Astrocyte (in vitro differentiated cells and primary cell): ENCODE results near the gene SORL1-AS1.

Experiments used
- DNase-seq: peaks from one replicate; pipeline ENCODE4 v3.0.0-alpha.2; 2010; ENCODE audit warnings: low read depth
- FAIRE-seq: peaks from 2 replicates; lab custom pipeline; 2011; peaks lifted over from hg19 to GRCh38; lab: Jason Lieb, UNC
- H2AFZ ChIP-seq: 2 replicates; pipeline ENCODE4 v1.6.0; 2012; ENCODE audit warnings: low read depth, low read length, inconsistent platforms
- H3K27ac ChIP-seq: 2 replicates; pipeline ENCODE4 v1.5.1; 2011; ENCODE audit warnings: low read depth, low read length, inconsistent platforms
- H3K27me3 ChIP-seq: 2 replicates; pipeline ENCODE4 v1.6.0; 2011; ENCODE audit warnings: low read length, inconsistent platforms; ENCODE audit not compliant: insufficient read depth
- H3K36me3 ChIP-seq: 2 replicates; pipeline ENCODE4 v1.5.1; 2011; ENCODE audit warnings: low read length, inconsistent platforms; ENCODE audit not compliant: insufficient read depth
- H3K4me1 ChIP-seq: 2 replicates; pipeline ENCODE4 v1.5.1; 2011; ENCODE audit warnings: low read length, inconsistent platforms; ENCODE audit not compliant: insufficient read depth
- H3K4me2 ChIP-seq: 2 replicates; pipeline ENCODE4 v1.6.0; 2012; ENCODE audit warnings: low read length, inconsistent platforms
- H3K4me3 ChIP-seq: 2 replicates; pipeline ENCODE4 v1.5.1; 2011; ENCODE audit warnings: low read depth, mild to moderate bottlenecking, low read length, inconsistent platforms; ENCODE audit not compliant: insufficient read depth
- H3K79me2 ChIP-seq: 2 replicates; pipeline ENCODE4 v1.6.0; 2012; ENCODE audit warnings: mild to moderate bottlenecking, low read length, inconsistent platforms; ENCODE audit not compliant: insufficient read depth
- H3K9ac ChIP-seq: 2 replicates; pipeline ENCODE4 v1.6.0; 2012; ENCODE audit warnings: mild to moderate bottlenecking, low read length, inconsistent platforms
- H3K9me3 ChIP-seq: 2 replicates; pipeline ENCODE4 v1.5.1; 2012; ENCODE audit warnings: low read depth, mild to moderate bottlenecking, low read length, inconsistent platforms; ENCODE audit not compliant: insufficient read depth
- H4K20me1 ChIP-seq: 2 replicates; pipeline ENCODE4 v1.6.0; 2012; ENCODE audit warnings: low read length, inconsistent platforms; ENCODE audit not compliant: insufficient read depth
- H3K27ac Mint-ChIP-seq: one replicate; pipeline ENCODE4 v1.8.0; 2021; ENCODE audit warnings: mild to moderate bottlenecking, mixed read lengths; ENCODE audit not compliant: unreplicated experiment
- H3K27me3 Mint-ChIP-seq: one replicate; pipeline ENCODE4 v1.8.0; 2021; ENCODE audit warnings: low read depth, mixed read lengths; ENCODE audit not compliant: unreplicated experiment
- H3K36me3 Mint-ChIP-seq: one replicate; pipeline ENCODE4 v1.8.0; 2021; ENCODE audit warnings: low read depth, mixed read lengths; ENCODE audit not compliant: unreplicated experiment
- H3K4me1 Mint-ChIP-seq: one replicate; pipeline ENCODE4 v1.8.0; 2021; ENCODE audit warnings: low read depth, mixed read lengths; ENCODE audit not compliant: unreplicated experiment
- H3K4me3 Mint-ChIP-seq: one replicate; pipeline ENCODE4 v1.8.0; 2021; ENCODE audit warnings: mild to moderate bottlenecking, moderate library complexity, mixed read lengths; ENCODE audit not compliant: unreplicated experiment
- H3K9me3 Mint-ChIP-seq: one replicate; pipeline ENCODE4 v1.8.0; 2021; ENCODE audit warnings: mild to moderate bottlenecking, mixed read lengths; ENCODE audit not compliant: unreplicated experiment
- EZH2 ChIP-seq: IDR thresholded peaks from 2 replicates; pipeline ENCODE4 v1.6.1; 2012; ENCODE audit warnings: mild to moderate bottlenecking, low read length, inconsistent platforms; ENCODE audit not compliant: insufficient read depth
- TF ChIP-seq, protein P1 (sequence below): IDR thresholded peaks from 2 replicates; pipeline ENCODE4 v1.5.1; 2011; ENCODE audit warnings: low read depth, mild to moderate bottlenecking, inconsistent platforms, low read length, moderate library complexity; ENCODE audit not compliant: insufficient read depth

SORL1-AS1 gene

DNA sequence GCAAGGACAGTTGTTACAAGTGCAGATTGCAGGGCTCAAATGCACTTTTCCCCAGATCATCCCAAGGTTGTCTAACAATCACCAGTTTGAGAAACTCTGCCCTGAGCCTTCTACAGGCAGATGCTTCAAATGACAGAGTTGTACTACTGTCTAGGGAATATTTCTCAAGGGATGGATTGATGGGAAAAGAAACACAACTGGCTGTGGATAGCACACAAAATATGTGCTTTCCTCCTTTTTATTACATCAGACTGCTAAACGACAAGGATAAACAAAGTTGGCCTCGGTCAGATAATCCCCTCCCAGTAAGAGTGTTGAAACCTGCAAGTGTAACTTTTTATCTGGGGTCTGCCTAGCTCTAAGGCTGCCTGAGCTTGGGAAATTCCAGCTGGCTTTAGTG lies 46.6 kb upstream of the SORL1-AS1 start:
- H3K4me3 ChIP-seq: no peak overlapping the region
- no peak overlapping the region for H2AFZ ChIP-seq
- H3K27me3 ChIP-seq: no peaks in the 10 kb centered on the region
- H3K4me3 Mint-ChIP-seq: no peak overlapping the region
- H3K27ac ChIP-seq: no peak overlapping the region
- TF ChIP-seq EZH2: no peak
- TF ChIP-seq, protein P1, sequence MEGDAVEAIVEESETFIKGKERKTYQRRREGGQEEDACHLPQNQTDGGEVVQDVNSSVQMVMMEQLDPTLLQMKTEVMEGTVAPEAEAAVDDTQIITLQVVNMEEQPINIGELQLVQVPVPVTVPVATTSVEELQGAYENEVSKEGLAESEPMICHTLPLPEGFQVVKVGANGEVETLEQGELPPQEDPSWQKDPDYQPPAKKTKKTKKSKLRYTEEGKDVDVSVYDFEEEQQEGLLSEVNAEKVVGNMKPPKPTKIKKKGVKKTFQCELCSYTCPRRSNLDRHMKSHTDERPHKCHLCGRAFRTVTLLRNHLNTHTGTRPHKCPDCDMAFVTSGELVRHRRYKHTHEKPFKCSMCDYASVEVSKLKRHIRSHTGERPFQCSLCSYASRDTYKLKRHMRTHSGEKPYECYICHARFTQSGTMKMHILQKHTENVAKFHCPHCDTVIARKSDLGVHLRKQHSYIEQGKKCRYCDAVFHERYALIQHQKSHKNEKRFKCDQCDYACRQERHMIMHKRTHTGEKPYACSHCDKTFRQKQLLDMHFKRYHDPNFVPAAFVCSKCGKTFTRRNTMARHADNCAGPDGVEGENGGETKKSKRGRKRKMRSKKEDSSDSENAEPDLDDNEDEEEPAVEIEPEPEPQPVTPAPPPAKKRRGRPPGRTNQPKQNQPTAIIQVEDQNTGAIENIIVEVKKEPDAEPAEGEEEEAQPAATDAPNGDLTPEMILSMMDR: no peak
- FAIRE-seq: no peak
- peaks cover 3% of the 10 kb centered on the region for H3K9me3 Mint-ChIP-seq
- no peak for DNase-seq
- no peaks in the 10 kb centered on the region for H3K4me1 Mint-ChIP-seq
- H4K20me1 ChIP-seq: no peaks in the 10 kb centered on the region
- peaks cover 4% of the 10 kb centered on the region for H3K36me3 Mint-ChIP-seq
- H3K27me3 Mint-ChIP-seq: no peaks in the 10 kb centered on the region
- H3K79me2 ChIP-seq: no peaks in the 10 kb centered on the region
- H3K9ac ChIP-seq: no peak overlapping the region
- H3K27ac Mint-ChIP-seq: no peak overlapping the region
- H3K4me1 ChIP-seq: no peaks in the 10 kb centered on the region
- no peaks in the 10 kb centered on the region for H3K9me3 ChIP-seq
- no peak overlapping the region for H3K4me2 ChIP-seq
- no peaks in the 10 kb centered on the region for H3K36me3 ChIP-seq

DNA sequence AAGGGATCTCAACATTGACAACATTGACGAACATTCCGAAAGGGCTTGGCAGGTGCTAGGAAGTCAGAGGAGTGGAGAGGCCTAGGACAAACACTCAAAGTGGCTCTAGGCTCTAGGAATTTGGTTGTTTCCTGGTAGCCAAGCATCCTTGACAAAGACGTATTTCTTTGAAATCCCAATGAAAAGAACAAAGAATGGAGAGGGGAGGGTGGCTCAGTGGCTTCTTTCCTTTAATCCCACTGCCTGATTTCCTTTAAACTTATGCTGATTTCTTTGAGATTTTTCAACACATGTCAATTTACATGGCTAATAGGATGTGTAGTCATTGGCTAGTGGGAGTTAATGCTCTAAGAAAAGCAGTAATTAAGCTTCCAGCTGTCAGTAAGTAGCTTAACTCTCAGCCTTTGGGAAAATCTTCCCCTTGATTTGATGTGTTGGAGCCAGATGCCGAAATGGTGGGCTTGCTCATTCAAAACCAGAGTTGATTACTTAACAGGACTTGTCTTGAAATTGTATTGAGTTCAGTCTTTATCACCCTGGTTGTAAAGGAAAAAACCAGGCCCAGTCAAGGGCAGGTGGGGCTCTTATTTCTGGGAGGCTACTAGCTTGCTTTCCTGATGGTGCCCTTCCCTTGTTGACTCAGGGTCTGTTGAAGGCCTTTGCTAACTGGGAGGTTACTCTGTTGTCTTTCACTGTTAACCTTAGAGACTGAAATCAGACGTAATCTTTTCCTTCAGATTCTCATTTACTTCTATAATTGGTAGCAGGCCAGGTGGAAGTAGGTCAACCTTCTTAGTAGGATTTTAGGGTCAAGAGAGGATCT lies 44.6 kb upstream of the SORL1-AS1 start:
- H3K9me3 Mint-ChIP-seq: no peaks in the 10 kb centered on the region
- Histone ChIP-seq H3K79me2 (no peaks in the 10 kb centered on the region), H2AFZ (no peak overlapping the region), H3K4me1 (no peaks in the 10 kb centered on the region), H3K4me3 (no peak overlapping the region), H3K4me2 (no peak overlapping the region), H3K27ac (no peak overlapping the region), H3K27me3 (no peaks in the 10 kb centered on the region), H3K9ac (no peak overlapping the region), H3K9me3 (no peaks in the 10 kb centered on the region), H3K36me3 (no peaks in the 10 kb centered on the region), H4K20me1 (no peaks in the 10 kb centered on the region)
- no peaks in the 10 kb centered on the region for H3K27me3 Mint-ChIP-seq
- no peaks in the 10 kb centered on the region for H3K4me1 Mint-ChIP-seq
- no peak for DNase-seq
- H3K4me3 Mint-ChIP-seq: no peak overlapping the region
- FAIRE-seq: no peak
- no peak overlapping the region for H3K27ac Mint-ChIP-seq
- no peak for TF ChIP-seq EZH2
- TF ChIP-seq, protein P1: no peak
- H3K36me3 Mint-ChIP-seq: peaks cover 4% of the 10 kb centered on the region
